DMS 273 (cell line): ENCODE data around the gene ACIN1.

Source experiments
- DNase-seq: peaks from one replicate; lab custom pipeline; 2025; ENCODE audit not compliant: unreplicated experiment; lab: John Stamatoyannopoulos, UW

Gene ACIN1

DNA sequence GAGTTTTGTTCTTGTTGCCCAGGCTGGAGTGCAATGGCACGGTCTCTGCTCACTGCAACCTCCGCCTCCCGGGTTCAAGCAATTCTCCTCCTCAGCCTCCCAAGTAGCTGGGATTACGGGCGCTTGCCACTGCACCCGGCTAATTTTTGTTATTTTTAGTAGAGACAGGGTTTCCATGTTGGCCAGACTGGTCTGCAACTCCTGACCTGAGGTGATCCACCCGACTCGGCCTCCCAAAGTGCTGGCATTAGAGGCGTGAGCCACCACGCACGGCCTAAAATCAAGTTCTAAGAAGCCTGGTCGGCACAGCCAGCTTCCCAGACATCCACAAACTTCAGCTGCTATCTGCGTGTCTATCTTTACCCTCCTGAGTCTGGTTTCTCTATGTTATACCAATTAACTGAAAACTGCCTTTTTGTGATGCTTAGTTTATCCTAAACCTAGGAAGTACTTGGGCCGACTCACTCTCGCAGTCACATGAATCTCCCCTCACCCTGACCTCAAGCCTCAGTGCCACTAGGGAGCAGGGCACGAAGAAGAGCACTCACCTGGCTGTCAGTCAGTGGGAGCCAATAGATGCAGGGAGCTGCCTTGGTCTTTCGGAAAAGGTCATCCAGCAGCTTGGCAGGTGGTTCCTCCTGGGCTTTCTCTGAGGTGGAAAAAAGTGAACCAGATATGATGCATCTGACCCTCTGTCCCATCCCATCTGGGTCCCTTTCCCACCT lies 34.2 kb downstream of the ACIN1 start:
- DNase-seq, result no peak

- DNase-seq, result no peak
Observed at GRCh38 chr14:23058654-23059504, 36.1 kb downstream of the ACIN1 start.

GRCh38 chr14:23057757-23058653 lies 36.9 kb downstream of the ACIN1 start:
- no peak for DNase-seq

DNA sequence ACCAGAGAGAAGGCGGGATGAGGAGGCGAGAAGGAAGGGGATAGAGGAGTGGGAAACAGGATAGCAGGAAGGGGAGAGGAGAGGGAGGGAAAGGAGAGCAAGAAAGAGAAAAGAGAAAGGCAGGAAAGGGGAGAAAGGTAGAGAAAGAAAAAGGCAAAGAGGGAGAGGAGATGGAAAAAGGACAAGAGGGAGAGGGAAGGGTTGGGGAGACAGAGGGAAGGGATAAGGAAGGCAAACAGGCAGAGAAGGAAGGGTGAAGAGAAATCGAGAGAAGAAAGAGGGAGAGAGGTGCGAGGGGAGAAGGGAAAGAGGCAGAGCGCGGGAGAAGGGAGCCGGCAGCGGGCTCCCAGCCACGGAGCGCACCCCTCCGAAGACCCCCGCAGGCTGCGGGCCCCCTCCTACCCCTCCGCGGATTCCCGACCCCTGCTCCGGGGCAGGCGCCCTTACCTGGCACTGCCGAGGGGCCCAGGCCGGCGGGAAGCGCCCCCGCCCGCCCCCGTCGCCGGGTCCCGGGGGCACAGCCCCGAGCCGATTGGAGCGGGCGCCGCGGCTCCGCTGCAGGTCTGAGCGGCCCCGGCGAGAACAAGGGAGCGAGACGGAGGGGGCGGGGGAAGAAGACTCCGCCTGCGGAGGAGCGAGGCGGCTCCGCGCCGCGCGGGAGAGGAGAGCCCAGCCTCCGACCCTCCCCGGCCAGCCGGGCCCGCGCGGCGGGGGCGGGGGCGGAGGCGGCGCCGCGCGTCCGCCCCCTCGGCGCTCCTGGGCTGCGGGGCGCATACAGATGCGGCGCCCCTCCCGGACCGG lies 37.8 kb downstream of the ACIN1 start, which contains the start of gene CDH24:
CDH24 (minus strand) TSS at position 565 of the 801 bp plus-strand sequence. CDS start 1,787 bp downstream, outside the sequence.
- no peak for DNase-seq

DNA sequence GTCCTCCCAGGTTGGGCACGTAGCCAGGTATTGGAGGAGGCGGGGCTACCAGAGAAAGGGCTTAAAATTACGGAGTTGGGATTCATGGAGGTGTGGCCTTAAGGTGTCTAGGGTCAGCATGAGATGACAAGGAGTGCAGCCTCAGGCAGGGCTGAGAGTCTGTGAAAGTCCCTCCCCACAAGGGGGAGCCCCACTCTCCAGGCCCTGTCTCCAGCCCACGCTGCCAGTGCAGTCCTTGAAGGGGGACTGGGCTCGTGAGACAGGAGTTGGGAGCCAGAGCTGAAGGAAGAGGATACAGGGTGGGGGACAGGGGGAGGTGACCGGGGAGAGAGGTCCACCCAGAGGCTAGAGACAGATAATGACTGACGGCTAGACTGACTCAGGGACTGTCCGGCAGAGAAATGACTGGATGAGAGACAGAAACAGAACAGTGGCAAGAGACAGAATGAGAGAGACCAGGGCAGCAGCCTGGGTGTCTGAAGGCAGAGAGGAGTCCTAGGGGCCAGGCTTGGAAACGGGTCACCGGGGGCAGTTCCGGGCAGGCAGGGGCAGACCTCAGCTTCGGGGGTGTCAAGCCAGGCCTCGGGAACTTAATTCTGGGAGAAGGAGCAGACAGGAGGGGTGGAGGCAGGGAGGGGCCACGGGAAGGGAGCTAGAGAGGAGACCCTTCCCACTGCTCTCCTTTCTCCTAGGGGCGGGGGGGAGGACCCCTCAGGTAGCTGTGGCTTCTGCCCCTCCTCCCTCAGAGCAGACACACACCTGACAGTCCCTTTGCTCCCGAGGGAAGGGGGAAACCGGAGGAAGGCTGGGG lies 38.6 kb downstream of the ACIN1 start:
- DNase-seq, result no peak

GRCh38 chr14:23055621-23056144 lies 39.3 kb downstream of the ACIN1 start:
- DNase-seq, result no peak

DNA sequence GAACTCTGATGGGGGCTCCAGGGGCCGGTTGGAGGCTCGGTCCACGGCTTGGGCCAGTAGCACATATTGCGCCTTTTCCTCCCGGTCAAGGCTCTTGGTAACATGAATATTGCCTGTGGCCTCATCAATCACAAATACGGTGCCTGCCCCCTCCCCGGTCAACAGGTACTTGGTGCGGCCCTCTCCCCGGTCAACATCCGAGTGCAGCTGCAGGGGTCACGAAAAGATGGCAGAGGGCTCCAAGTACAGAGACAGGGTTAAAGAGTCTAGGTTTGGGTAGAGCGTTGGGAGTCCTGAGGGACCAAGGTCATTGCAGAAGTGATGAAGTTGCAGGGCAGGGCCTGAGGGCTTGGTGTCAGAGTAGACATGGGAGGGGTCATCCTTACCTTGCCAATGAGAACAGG lies 39.8 kb downstream of the ACIN1 start:
- no peak for DNase-seq

- no peak for DNase-seq
Observed at GRCh38 chr14:23054000-23054811, 40.7 kb downstream of the ACIN1 start.

DNA sequence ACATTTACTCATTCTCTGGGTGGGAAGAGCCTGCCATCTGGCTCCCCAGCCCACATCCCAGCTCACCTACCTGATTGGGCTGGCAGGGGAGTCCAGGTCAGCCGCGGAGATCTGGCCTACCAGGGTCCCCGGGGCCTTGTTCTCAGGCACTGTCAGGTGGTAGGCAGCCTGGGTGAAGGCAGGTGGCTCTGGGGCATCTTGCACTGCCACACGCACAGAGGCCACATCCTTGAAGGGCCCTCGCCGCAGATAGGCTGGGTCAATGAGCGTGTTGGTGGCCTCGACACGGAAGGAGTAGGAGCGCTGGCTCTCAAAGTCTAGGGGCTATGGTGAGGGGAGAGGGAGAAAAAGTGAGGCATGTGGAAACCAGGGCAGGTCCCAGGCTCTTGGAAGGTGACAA lies 41.5 kb downstream of the ACIN1 start:
- DNase-seq, result no peak

GRCh38 chr14:23052671-23053070 lies 42.3 kb downstream of the ACIN1 start:
- no peak for DNase-seq

GRCh38 chr14:23052182-23052623 lies 42.7 kb downstream of the ACIN1 start:
- no peak for DNase-seq

GRCh38 chr14:23051141-23052057 lies 43.5 kb downstream of the ACIN1 start:
- no peak for DNase-seq

DNA sequence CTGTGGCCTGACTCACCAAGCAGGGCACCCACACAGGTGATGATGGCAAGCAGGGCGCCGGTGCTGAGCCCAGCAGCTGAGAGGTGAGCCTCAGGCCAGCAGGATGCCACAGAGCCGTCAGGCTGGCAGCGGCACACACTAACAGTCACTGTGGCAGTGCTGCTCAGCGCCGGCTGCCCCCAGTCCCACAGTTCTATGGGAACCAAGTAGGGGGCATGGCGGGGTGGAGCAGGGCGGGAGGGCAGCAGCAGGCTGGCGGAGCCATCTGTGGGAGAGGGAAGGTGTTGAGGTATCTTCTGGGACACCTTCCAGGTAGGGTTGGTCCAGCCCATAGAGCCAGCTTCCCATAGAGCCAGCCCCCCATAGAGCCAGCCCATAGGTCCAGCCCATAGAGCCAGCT lies 45.9 kb downstream of the ACIN1 start:
- no peak for DNase-seq

DNA sequence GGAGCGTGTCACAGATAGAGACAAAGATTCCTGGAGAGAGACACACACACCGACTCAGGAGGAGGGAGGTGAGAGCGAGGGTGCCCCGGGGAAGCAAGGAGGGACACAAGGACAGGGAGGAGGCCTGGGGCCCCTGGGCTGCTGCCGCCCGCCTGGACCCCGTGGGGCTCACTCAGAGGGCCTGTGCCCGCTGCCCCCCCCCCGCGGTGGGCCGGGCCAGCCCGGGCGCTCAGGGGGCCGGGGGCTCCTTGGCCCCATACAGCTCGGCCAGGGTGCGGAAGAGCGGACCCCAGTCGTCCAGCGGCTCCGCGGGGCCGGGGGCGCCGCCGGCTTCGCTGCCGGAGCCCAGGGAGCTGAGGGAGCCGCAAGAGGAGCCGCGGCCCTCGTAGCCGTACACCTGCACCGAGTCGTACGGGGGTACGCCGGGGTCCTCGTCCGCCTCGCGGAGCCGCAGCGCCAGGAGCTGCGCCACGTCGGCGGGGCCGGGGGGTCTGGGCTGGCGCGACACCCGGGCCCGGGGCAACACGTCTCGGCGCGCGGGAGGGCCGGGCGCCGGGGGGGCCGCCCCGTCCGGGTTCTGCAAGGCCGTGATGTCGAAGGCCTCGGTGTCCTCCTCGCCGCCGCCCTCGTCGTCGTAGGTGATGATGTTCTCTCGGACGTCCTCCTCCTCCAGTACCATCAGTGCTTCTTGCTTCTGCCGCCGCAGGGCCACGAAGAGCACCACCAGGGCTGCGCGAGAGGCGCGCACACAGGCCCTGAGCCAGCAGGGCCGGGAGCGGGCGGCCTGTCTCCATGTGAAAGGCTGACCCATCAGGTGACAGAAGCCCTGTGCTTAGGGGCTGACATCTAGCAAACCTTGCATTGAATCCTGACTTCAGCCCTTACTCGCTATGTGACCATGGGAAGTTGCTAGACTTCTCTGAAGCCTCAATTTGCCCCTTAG lies 46.9 kb downstream of the ACIN1 start:
- DNase-seq, result no peak

DNA sequence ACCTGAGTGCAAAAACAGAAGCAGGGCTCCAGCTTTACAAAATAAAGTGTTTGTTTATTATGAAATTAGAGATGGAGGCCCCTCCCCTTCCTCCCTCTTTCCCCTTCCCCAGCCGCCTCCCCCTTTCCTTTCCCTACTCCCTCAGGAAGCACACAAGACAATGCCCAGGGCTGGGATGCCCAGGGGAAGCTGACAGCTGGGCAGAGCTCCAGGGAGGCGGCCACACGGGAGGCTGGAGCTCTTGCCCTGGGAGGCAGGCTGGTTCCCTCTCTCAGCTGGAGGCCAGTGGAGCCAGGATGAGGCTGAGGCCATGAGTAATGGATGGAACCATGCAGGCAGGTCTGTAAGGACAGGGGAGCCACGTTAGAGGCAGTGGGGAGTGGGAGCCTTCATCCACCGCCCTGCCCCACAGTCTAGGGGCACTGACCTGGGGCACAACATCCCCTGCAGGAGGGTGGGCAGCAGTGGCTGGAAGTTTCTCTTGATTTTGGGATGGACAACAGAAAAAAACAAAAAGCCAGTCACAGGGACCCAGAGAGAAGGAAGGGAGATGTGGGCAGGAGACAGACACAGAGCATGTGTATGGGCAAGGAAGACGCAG lies 47.8 kb downstream of the ACIN1 start:
- DNase-seq, result no peak
